K562 (cell line): Measurements from ENCODE around the gene TBC1D25. TPM values are rescaled to one million over a fixed set of nuclear protein-coding genes. Genes with fewer than 3 reads are reported as not detected.

Experiments
- RBFOX2 ChIP-seq: fragments of 200-400 bp; formaldehyde crosslinking; IDR thresholded peaks from 2 replicates; pipeline ENCODE4 v1.6.1; 2017; ENCODE audit warnings: low read depth, mild to moderate bottlenecking, low read length, moderate library complexity
- RBM25 ChIP-seq: fragments of 200-400 bp; formaldehyde crosslinking; IDR thresholded peaks from 2 replicates; pipeline ENCODE4 v1.6.1; 2018; ENCODE audit warnings: low read length, low read depth, moderate library complexity; ENCODE audit not compliant: severe bottlenecking
- ZC3H11A ChIP-seq: IDR thresholded peaks from 2 replicates; pipeline ENCODE4 v1.6.1; 2012; ENCODE audit warnings: low read depth, low read length, improper control_type of control experiment
- polyA plus RNA-seq, 8 experiments: library from polyadenylated mRNA; depleted of rRNA in 4 of 8; stranded (reverse) in 5 of 8; unstranded in 3 of 8; fragments of >200 nt; fragmentation: Nextera tagmentation in 2 of 8; fragmentation: Illumina TruSeq in 1 of 8; extraction: Ambion mirVana in 2 of 8; extraction: Trizol in 1 of 8; gene quantifications; 2 replicates each; pipeline versions ENCODE4 v1.2.1 to v1.2.3, GENCODE V29; 2011 to 2014; ENCODE audit warnings: inconsistent platforms in 1 of 8, missing spikeins in 1 of 8
- total RNA-seq, 7 experiments: library from RNA; depleted of rRNA in 6 of 7; stranded (reverse); fragments of >200 nt in 6 of 7; fragmentation: Illumina TruSeq in 2 of 7; extraction: Trizol in 2 of 7; gene quantifications; 2 replicates each; pipeline versions ENCODE4 v1.2.1 to v1.2.3, GENCODE V29; 2011 to 2021; ENCODE audit warnings: low replicate concordance in 1 of 7
- TF ChIP-seq, protein P1 (sequence below), 2 experiments: fragments of 450-650 bp; formaldehyde crosslinking in 1 of 2; IDR thresholded peaks; 2 replicates each; pipeline versions ENCODE4 v1.4.0 to v1.6.1; 2014 to 2020; ENCODE audit warnings: mild to moderate bottlenecking in 2 of 2, borderline replicate concordance in 1 of 2, low read depth in 1 of 2
- TF ChIP-seq, protein P2 (sequence below): fragments of 200-600 bp; sonication (generic); IDR thresholded peaks from one replicate; pipeline ENCODE4 v1.6.1; 2012; ENCODE audit warnings: mild to moderate bottlenecking, low read depth, low read length, inconsistent platforms

The TBC1D25 gene
- total and polyA plus RNA-seq, 9 of the 15 experiments (the other 6 are each of a cell fraction or from before 2014, with no cell fraction given), result 0.62 to 10.6 (median 3.9) TPM

DNA sequence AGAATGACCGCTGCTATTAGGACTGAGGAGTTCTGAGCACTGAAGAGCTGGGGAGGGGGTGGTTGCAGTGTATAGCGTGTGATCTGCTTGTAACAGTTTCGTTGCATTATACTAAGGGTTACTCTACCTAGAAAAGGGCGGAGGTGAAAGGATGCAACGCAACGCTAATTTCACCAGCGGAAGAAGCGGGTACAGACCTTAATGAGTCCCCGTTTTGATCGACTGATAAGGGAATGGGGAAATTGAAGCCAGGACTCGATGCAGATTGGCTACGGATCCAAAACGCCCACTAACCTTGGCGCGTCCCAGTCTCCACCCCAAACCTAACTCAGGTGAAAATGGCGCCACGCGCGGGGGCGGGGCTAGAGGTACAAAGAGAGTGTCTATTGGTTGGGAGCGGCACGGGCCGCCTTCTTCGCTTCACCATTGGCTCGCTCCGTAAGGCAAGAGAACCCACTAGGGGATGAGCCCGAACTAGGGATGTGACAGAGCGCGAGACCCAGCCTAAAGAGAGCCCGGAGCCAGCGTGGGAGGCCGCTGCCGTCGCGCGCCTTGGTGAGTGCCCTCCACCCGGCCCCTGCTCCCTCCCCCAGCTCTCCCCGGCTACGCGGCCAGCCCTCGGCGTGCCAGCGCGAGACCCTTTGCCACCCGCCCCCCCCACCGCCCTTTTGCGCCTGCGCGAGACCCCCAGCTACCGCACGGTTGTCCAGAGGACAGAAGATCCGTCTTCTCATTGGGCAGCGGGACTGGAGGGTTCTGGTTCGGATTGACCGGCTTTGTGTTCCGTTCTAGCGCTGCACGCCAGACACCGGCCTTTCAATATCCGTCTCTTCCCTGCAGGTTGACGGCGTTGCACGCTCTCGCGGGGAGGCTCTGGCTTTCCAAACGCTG is 17.9 kb upstream of the TBC1D25 start, which contains the start of gene EBP (continued):
- TF ChIP-seq, protein P1, sequence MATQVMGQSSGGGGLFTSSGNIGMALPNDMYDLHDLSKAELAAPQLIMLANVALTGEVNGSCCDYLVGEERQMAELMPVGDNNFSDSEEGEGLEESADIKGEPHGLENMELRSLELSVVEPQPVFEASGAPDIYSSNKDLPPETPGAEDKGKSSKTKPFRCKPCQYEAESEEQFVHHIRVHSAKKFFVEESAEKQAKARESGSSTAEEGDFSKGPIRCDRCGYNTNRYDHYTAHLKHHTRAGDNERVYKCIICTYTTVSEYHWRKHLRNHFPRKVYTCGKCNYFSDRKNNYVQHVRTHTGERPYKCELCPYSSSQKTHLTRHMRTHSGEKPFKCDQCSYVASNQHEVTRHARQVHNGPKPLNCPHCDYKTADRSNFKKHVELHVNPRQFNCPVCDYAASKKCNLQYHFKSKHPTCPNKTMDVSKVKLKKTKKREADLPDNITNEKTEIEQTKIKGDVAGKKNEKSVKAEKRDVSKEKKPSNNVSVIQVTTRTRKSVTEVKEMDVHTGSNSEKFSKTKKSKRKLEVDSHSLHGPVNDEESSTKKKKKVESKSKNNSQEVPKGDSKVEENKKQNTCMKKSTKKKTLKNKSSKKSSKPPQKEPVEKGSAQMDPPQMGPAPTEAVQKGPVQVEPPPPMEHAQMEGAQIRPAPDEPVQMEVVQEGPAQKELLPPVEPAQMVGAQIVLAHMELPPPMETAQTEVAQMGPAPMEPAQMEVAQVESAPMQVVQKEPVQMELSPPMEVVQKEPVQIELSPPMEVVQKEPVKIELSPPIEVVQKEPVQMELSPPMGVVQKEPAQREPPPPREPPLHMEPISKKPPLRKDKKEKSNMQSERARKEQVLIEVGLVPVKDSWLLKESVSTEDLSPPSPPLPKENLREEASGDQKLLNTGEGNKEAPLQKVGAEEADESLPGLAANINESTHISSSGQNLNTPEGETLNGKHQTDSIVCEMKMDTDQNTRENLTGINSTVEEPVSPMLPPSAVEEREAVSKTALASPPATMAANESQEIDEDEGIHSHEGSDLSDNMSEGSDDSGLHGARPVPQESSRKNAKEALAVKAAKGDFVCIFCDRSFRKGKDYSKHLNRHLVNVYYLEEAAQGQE (IDR thresholded peaks at IDR 0.05; ENCODE audit: borderline replicate concordance), result peak; percentile 20; the same call in 1 of the 2 replicates
- TF ChIP-seq, protein P1 (CRISPR knock-in tag; IDR thresholded peaks at IDR 0.05; ENCODE audit: low read depth), result no peak
- TF ChIP-seq RBM25 (peak; percentile 80), RBFOX2 (peak; percentile 92), ZC3H11A (no peak)
- TF ChIP-seq, protein P2, sequence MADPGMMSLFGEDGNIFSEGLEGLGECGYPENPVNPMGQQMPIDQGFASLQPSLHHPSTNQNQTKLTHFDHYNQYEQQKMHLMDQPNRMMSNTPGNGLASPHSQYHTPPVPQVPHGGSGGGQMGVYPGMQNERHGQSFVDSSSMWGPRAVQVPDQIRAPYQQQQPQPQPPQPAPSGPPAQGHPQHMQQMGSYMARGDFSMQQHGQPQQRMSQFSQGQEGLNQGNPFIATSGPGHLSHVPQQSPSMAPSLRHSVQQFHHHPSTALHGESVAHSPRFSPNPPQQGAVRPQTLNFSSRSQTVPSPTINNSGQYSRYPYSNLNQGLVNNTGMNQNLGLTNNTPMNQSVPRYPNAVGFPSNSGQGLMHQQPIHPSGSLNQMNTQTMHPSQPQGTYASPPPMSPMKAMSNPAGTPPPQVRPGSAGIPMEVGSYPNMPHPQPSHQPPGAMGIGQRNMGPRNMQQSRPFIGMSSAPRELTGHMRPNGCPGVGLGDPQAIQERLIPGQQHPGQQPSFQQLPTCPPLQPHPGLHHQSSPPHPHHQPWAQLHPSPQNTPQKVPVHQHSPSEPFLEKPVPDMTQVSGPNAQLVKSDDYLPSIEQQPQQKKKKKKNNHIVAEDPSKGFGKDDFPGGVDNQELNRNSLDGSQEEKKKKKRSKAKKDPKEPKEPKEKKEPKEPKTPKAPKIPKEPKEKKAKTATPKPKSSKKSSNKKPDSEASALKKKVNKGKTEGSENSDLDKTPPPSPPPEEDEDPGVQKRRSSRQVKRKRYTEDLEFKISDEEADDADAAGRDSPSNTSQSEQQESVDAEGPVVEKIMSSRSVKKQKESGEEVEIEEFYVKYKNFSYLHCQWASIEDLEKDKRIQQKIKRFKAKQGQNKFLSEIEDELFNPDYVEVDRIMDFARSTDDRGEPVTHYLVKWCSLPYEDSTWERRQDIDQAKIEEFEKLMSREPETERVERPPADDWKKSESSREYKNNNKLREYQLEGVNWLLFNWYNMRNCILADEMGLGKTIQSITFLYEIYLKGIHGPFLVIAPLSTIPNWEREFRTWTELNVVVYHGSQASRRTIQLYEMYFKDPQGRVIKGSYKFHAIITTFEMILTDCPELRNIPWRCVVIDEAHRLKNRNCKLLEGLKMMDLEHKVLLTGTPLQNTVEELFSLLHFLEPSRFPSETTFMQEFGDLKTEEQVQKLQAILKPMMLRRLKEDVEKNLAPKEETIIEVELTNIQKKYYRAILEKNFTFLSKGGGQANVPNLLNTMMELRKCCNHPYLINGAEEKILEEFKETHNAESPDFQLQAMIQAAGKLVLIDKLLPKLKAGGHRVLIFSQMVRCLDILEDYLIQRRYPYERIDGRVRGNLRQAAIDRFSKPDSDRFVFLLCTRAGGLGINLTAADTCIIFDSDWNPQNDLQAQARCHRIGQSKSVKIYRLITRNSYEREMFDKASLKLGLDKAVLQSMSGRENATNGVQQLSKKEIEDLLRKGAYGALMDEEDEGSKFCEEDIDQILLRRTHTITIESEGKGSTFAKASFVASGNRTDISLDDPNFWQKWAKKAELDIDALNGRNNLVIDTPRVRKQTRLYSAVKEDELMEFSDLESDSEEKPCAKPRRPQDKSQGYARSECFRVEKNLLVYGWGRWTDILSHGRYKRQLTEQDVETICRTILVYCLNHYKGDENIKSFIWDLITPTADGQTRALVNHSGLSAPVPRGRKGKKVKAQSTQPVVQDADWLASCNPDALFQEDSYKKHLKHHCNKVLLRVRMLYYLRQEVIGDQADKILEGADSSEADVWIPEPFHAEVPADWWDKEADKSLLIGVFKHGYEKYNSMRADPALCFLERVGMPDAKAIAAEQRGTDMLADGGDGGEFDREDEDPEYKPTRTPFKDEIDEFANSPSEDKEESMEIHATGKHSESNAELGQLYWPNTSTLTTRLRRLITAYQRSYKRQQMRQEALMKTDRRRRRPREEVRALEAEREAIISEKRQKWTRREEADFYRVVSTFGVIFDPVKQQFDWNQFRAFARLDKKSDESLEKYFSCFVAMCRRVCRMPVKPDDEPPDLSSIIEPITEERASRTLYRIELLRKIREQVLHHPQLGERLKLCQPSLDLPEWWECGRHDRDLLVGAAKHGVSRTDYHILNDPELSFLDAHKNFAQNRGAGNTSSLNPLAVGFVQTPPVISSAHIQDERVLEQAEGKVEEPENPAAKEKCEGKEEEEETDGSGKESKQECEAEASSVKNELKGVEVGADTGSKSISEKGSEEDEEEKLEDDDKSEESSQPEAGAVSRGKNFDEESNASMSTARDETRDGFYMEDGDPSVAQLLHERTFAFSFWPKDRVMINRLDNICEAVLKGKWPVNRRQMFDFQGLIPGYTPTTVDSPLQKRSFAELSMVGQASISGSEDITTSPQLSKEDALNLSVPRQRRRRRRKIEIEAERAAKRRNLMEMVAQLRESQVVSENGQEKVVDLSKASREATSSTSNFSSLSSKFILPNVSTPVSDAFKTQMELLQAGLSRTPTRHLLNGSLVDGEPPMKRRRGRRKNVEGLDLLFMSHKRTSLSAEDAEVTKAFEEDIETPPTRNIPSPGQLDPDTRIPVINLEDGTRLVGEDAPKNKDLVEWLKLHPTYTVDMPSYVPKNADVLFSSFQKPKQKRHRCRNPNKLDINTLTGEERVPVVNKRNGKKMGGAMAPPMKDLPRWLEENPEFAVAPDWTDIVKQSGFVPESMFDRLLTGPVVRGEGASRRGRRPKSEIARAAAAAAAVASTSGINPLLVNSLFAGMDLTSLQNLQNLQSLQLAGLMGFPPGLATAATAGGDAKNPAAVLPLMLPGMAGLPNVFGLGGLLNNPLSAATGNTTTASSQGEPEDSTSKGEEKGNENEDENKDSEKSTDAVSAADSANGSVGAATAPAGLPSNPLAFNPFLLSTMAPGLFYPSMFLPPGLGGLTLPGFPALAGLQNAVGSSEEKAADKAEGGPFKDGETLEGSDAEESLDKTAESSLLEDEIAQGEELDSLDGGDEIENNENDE, result no peak
